ENCODE results near the gene TSPAN3. TPM values are rescaled to one million over a fixed set of nuclear protein-coding genes. Genes with fewer than 3 reads are reported as not detected.

Gene TSPAN3
- polyA plus RNA-seq, 1 donor (not counting 4 experiments of a cell fraction or from before 2014, with no cell fraction given), result 181 TPM

DNA sequence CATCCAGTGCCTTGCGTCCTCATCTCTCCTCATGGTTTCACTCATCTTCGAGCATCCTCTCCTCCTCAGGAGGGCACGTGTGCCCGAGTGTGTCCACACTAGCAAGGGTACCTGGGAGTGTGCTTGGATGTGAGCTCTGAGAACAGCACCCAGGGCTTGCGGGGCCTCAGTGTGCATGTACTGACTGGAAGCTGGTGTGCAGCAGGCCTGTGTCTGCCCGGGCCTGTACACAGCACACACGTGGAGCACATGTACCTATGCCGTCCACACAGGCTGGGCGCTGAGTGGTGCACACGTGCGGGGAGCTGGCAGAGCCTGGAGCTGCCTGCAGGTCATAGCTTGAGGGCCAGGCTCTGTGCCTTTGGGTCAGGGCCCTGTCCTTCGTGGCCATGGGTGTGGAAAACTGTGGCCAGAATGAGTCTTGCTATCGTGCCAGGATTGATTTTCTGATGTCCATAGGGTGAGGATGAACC is 34.9 kb downstream of the TSPAN3 start:
- H3K9ac ChIP-seq (ENCODE audit: control insufficient read depth, extremely low read depth, insufficient read depth, low read length), result no peak overlapping the region
- FAIRE-seq (peak; percentile 81), DNase-seq (ENCODE audit: low read depth, low spot score) (no peak)
- H3K4me3 ChIP-seq (ENCODE audit: control insufficient read depth in 2 of 3, extremely low read depth in 1 of 3, insufficient read depth in 2 of 3, low read depth in 1 of 3, low read length in 3 of 3), result no peak overlapping the region
- H3K4me1 ChIP-seq (ENCODE audit: control insufficient read depth, extremely low read depth, insufficient read depth, low read length), result peaks cover 4% of the 10 kb centered on the region
- no peaks in the 10 kb centered on the region for H3K9me1 ChIP-seq (ENCODE audit: control insufficient read depth, extremely low read depth, insufficient read depth, low read length)
- TF ChIP-seq, protein P1, sequence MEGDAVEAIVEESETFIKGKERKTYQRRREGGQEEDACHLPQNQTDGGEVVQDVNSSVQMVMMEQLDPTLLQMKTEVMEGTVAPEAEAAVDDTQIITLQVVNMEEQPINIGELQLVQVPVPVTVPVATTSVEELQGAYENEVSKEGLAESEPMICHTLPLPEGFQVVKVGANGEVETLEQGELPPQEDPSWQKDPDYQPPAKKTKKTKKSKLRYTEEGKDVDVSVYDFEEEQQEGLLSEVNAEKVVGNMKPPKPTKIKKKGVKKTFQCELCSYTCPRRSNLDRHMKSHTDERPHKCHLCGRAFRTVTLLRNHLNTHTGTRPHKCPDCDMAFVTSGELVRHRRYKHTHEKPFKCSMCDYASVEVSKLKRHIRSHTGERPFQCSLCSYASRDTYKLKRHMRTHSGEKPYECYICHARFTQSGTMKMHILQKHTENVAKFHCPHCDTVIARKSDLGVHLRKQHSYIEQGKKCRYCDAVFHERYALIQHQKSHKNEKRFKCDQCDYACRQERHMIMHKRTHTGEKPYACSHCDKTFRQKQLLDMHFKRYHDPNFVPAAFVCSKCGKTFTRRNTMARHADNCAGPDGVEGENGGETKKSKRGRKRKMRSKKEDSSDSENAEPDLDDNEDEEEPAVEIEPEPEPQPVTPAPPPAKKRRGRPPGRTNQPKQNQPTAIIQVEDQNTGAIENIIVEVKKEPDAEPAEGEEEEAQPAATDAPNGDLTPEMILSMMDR (optimal IDR thresholded peaks at IDR 0.05 in 1 of 3, IDR thresholded peaks at IDR 0.05 in 1 of 3, conservative IDR thresholded peaks at IDR 0.05 in 1 of 3; ENCODE audit: extremely low read depth in 1 of 3, insufficient read depth in 2 of 3, low read length in 3 of 3), result no peak
- no peak for TF ChIP-seq EZH2 (IDR thresholded peaks at IDR 0.05; ENCODE audit: low read length)
- no peaks in the 10 kb centered on the region for H3K79me2 ChIP-seq (ENCODE audit: control insufficient read depth, insufficient read depth, low read length)
- no peak overlapping the region for H3K27ac ChIP-seq (ENCODE audit: control insufficient read depth, insufficient read depth, low read length)
- H3K9me3 ChIP-seq (ENCODE audit: control insufficient read depth, low read depth, low read length), result no peaks in the 10 kb centered on the region
- no peaks in the 10 kb centered on the region for H3K27me3 ChIP-seq (ENCODE audit: control insufficient read depth, extremely low read depth, insufficient read depth, low read length)
- dilution Hi-C loops (cut with MboI; ENCODE audit: extremely low pct_ligation_motif_present, low sequenced_read_pairs), result no loop called here
- peaks cover 3 to 6% of the 10 kb centered on the region in 2 experiments for H3K36me3 ChIP-seq (ENCODE audit: control insufficient read depth in 2 of 2, extremely low read depth in 1 of 2, insufficient read depth in 2 of 2, low read length in 2 of 2)
- no peaks in the 10 kb centered on the region for H4K20me1 ChIP-seq (ENCODE audit: control insufficient read depth, extremely low read depth, insufficient read depth, low read length)
- no peak overlapping the region for H2AFZ ChIP-seq (ENCODE audit: control insufficient read depth, low read length)
- no peak overlapping the region for H3K4me2 ChIP-seq (ENCODE audit: control insufficient read depth, extremely low read depth, insufficient read depth, low read depth, low read length)

GRCh38 chr15:77035584-77035983 is 35.3 kb downstream of the TSPAN3 start:
- Histone ChIP-seq H3K79me2 (ENCODE audit: control insufficient read depth, insufficient read depth, low read length) (no peaks in the 10 kb centered on the region), H3K9me3 (ENCODE audit: control insufficient read depth, low read depth, low read length) (no peaks in the 10 kb centered on the region), H3K27me3 (ENCODE audit: control insufficient read depth, extremely low read depth, insufficient read depth, low read length) (no peaks in the 10 kb centered on the region), H3K27ac (ENCODE audit: control insufficient read depth, insufficient read depth, low read length) (no peak overlapping the region), H3K4me3 (ENCODE audit: control insufficient read depth in 2 of 3, extremely low read depth in 1 of 3, insufficient read depth in 2 of 3, low read depth in 1 of 3, low read length in 3 of 3) (no peak overlapping the region), H3K9ac (ENCODE audit: control insufficient read depth, extremely low read depth, insufficient read depth, low read length) (no peak overlapping the region), H4K20me1 (ENCODE audit: control insufficient read depth, extremely low read depth, insufficient read depth, low read length) (no peaks in the 10 kb centered on the region), H3K4me1 (ENCODE audit: control insufficient read depth, extremely low read depth, insufficient read depth, low read length) (peaks cover 4% of the 10 kb centered on the region), H3K9me1 (ENCODE audit: control insufficient read depth, extremely low read depth, insufficient read depth, low read length) (no peaks in the 10 kb centered on the region), H3K36me3 (ENCODE audit: control insufficient read depth in 2 of 2, extremely low read depth in 1 of 2, insufficient read depth in 2 of 2, low read length in 2 of 2) (peaks cover 3 to 6% of the 10 kb centered on the region in 2 experiments), H2AFZ (ENCODE audit: control insufficient read depth, low read length) (no peak overlapping the region), H3K4me2 (ENCODE audit: control insufficient read depth, extremely low read depth, insufficient read depth, low read depth, low read length) (no peak overlapping the region)
- TF ChIP-seq, protein P1 (optimal IDR thresholded peaks at IDR 0.05 in 1 of 3, IDR thresholded peaks at IDR 0.05 in 1 of 3, conservative IDR thresholded peaks at IDR 0.05 in 1 of 3; ENCODE audit: extremely low read depth in 1 of 3, insufficient read depth in 2 of 3, low read length in 3 of 3), result no peak
- TF ChIP-seq EZH2 (IDR thresholded peaks at IDR 0.05; ENCODE audit: low read length), result no peak
- dilution Hi-C loops (cut with MboI; ENCODE audit: extremely low pct_ligation_motif_present, low sequenced_read_pairs), result no loop called here
- no peak for FAIRE-seq
- no peak for DNase-seq (ENCODE audit: low read depth, low spot score)

Data from keratinocyte (primary cell).